Neutrophil (primary cell): ENCODE results near the gene NOL8.

Source experiments
- H3K27ac ChIP-seq: fragments of 200-600 bp; sonication (generic); 2 replicates; pipeline ENCODE4 v1.5.1; 2016; ENCODE audit warnings: mild to moderate bottlenecking, moderate library complexity
- H3K27me3 ChIP-seq: fragments of 200-600 bp; sonication (generic); 2 replicates; pipeline ENCODE4 v1.6.0; 2016; ENCODE audit warnings: mild to moderate bottlenecking
- H3K36me3 ChIP-seq: fragments of 200-600 bp; sonication (generic); 2 replicates; pipeline ENCODE4 v1.5.1; 2017
- H3K4me1 ChIP-seq, 2 experiments: fragments of 200-600 bp in 1 of 2; sonication (generic) in 1 of 2; 1 replicate in 1 of 2; 2 replicates in 1 of 2; pipeline versions ENCODE4 v1.5.1 to v1.6.1; 2013 to 2016; ENCODE audit warnings: low read depth in 1 of 2, low read length in 1 of 2, mild to moderate bottlenecking in 1 of 2, moderate library complexity in 1 of 2; ENCODE audit not compliant: control insufficient read depth in 1 of 2, insufficient read depth in 1 of 2
- H3K4me3 ChIP-seq, 2 experiments: fragments of 200-600 bp in 1 of 2; sonication (generic) in 1 of 2; 1 replicate in 1 of 2; 2 replicates in 1 of 2; pipeline ENCODE4 v1.5.1; 2013 to 2016; ENCODE audit warnings: low read depth in 1 of 2, low read length in 1 of 2, mild to moderate bottlenecking in 1 of 2, moderate library complexity in 1 of 2
- H3K9me3 ChIP-seq: fragments of 200-600 bp; sonication (generic); 2 replicates; pipeline ENCODE4 v1.5.1; 2016
- TF ChIP-seq, protein P1 (sequence below): fragments of 200-600 bp; sonication (generic); IDR thresholded peaks from 2 replicates; pipeline ENCODE4 v1.5.1; 2016; ENCODE audit warnings: antibody characterized with exemption

The NOL8 gene

DNA sequence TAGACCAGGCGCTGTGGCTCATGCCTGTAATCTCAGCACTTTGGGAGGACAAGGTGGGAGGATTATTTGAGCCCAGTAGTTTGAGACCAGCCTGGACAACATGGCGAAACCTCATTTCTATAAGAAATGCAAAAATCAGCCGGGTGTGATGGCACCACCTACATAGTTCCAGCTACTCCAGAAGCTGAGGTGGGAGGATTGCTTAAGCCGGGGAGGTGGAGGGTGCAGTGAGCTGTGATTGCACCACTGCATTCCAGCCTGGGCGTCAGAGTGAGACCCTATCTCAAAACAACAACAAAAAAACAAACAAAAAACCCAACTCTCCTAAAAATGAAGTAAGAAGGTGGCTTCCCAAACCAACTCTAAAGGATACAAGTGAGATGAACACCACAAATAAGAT, 54.6 kb downstream of the NOL8 start:
- Histone ChIP-seq H3K27me3 (no peaks in the 10 kb centered on the region), H3K4me1 (peaks cover 3 to 14% of the 10 kb centered on the region in 2 experiments), H3K36me3 (peaks cover 45% of the 10 kb centered on the region), H3K9me3 (no peaks in the 10 kb centered on the region), H3K4me3 (no peak overlapping the region), H3K27ac (no peak overlapping the region)
- TF ChIP-seq, protein P1, sequence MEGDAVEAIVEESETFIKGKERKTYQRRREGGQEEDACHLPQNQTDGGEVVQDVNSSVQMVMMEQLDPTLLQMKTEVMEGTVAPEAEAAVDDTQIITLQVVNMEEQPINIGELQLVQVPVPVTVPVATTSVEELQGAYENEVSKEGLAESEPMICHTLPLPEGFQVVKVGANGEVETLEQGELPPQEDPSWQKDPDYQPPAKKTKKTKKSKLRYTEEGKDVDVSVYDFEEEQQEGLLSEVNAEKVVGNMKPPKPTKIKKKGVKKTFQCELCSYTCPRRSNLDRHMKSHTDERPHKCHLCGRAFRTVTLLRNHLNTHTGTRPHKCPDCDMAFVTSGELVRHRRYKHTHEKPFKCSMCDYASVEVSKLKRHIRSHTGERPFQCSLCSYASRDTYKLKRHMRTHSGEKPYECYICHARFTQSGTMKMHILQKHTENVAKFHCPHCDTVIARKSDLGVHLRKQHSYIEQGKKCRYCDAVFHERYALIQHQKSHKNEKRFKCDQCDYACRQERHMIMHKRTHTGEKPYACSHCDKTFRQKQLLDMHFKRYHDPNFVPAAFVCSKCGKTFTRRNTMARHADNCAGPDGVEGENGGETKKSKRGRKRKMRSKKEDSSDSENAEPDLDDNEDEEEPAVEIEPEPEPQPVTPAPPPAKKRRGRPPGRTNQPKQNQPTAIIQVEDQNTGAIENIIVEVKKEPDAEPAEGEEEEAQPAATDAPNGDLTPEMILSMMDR = no peak

DNA sequence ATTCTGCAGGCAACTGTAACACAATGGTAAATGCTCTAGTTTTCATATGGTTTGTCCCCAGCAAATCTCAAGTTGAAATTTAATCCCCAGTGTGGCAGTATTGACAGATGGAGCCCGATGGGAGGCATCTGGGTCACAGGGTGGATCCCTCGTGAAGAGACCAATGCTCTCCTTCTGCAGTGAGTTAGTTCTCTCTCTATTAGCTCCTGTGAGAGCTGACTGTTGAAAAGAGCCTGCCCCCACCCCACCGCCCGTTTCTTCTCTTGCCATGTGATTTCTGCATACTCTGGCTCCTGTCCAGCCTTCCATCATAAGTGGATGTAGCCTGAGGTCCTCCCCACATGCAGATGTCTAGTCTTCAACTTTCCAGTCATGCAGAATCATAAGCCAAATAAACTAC, 58.7 kb downstream of the NOL8 start:
- Histone ChIP-seq H3K9me3 (no peaks in the 10 kb centered on the region), H3K27me3 (no peaks in the 10 kb centered on the region), H3K4me3 (no peak overlapping the region), H3K36me3 (peaks cover 58% of the 10 kb centered on the region), H3K27ac (no peak overlapping the region), H3K4me1 (peaks cover 0 to 9% of the 10 kb centered on the region in 2 experiments)
- TF ChIP-seq, protein P1 = no peak

DNA sequence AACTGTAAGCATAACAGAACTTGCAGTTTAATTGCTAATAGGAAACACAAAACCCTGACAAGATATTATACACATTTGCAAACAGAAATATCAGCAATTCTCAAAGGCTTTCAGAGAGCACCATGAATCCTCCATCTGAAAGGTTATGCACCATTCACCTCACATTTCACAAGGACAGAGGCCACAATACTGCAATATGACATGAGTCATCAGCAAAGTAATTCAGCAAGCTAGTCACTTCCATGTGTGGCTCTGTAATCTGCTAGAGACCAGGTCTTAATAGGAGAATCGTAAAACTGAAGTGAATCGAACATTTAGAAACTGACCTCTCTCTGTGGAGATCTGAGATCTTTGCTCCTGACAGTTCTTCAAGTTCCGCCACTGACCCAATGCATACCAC, 60.0 kb downstream of the NOL8 start:
- TF ChIP-seq, protein P1 = no peak
- Histone ChIP-seq H3K4me1 (peaks cover 0 to 9% of the 10 kb centered on the region in 2 experiments), H3K4me3 (no peak overlapping the region), H3K9me3 (no peaks in the 10 kb centered on the region), H3K27ac (no peak overlapping the region), H3K36me3 (peaks cover 51% of the 10 kb centered on the region), H3K27me3 (no peaks in the 10 kb centered on the region)

DNA sequence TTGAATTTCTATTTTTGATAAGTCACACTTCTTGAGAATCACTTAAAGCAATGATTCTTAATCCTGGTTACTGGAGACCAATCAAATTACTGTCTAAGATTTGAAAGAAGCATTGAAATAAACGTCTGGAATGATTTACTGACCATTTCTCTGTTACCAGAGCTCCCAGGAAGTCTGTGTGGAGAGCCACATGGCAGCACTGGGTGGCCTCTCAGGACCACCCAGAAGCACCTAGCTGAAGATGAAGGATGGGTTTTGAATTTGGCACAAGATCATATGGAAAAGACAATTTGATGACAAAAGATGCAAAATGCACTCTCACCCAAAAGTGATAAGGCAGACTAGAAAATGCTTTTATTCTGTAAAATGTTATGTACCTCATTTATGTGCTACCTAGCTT, 62.0 kb downstream of the NOL8 start:
- peaks cover 58% of the 10 kb centered on the region for H3K36me3 ChIP-seq
- H3K4me1 ChIP-seq = peaks cover 0 to 9% of the 10 kb centered on the region in 2 experiments
- H3K4me3 ChIP-seq = no peak overlapping the region
- no peak overlapping the region for H3K27ac ChIP-seq
- TF ChIP-seq, protein P1 = no peak
- no peaks in the 10 kb centered on the region for H3K27me3 ChIP-seq
- H3K9me3 ChIP-seq = no peaks in the 10 kb centered on the region

DNA sequence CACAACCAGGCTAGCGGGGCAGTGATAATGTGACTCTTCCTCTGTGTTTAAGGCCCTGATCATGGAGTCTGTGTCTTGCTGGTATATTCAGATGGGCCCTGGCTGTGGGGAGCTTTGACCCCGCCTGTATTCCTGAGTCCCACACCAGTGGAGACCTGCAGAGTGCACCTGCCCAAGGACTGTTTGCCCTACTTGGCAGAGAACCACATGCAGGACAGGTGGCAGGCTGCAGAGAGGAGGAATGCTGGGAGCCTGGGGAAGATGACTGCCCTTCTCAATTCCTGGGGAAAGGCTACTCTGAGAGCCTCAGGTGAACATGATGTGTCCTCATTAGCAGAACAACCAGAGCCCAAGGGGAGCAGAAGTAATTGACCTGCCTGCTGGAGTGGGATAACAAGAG, 67.8 kb downstream of the NOL8 start:
- Histone ChIP-seq H3K27ac (no peak overlapping the region), H3K27me3 (no peaks in the 10 kb centered on the region), H3K4me1 (no peaks in the 10 kb centered on the region), H3K9me3 (no peaks in the 10 kb centered on the region), H3K36me3 (peaks cover 69% of the 10 kb centered on the region), H3K4me3 (no peak overlapping the region)
- TF ChIP-seq, protein P1 = no peak
